ENCODE data around the gene TRDMT1.
"Not testable (repeated sequence)": the region's sequence is repeated elsewhere in the genome, so short reads cannot be mapped to it uniquely, and the experiment has no call there.

TRDMT1 gene

DNA sequence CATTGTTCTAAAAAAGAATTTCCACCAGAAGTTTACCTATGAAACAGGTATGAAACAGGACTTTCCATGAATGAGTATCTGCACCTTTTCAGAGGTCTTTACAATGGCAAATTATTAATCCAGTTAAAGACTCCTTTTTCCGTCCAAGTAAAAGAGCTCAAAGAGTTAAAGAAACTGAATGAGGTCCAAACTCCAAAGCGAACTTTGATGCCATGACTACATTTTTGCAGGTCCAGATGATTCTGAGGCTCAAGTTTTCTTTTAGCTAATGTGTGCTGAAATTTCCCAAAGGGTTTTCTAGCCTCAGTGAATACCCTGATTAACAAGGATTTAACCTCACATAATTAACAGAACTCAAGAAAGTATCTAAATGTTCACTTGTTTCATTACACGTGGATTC, 81.6 kb downstream of the TRDMT1 start:
- Mint-ChIP-seq H3K27ac (peak overlapping the region; percentile 49 to 73 (median 59)), H3K36me3 (ENCODE audit: low read depth) (peaks cover 13% of the 10 kb centered on the region)
- TF ChIP-seq, protein P1, sequence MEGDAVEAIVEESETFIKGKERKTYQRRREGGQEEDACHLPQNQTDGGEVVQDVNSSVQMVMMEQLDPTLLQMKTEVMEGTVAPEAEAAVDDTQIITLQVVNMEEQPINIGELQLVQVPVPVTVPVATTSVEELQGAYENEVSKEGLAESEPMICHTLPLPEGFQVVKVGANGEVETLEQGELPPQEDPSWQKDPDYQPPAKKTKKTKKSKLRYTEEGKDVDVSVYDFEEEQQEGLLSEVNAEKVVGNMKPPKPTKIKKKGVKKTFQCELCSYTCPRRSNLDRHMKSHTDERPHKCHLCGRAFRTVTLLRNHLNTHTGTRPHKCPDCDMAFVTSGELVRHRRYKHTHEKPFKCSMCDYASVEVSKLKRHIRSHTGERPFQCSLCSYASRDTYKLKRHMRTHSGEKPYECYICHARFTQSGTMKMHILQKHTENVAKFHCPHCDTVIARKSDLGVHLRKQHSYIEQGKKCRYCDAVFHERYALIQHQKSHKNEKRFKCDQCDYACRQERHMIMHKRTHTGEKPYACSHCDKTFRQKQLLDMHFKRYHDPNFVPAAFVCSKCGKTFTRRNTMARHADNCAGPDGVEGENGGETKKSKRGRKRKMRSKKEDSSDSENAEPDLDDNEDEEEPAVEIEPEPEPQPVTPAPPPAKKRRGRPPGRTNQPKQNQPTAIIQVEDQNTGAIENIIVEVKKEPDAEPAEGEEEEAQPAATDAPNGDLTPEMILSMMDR (IDR thresholded peaks at IDR 0.05; ENCODE audit: unreplicated experiment in 3 of 3) = no peak

DNA sequence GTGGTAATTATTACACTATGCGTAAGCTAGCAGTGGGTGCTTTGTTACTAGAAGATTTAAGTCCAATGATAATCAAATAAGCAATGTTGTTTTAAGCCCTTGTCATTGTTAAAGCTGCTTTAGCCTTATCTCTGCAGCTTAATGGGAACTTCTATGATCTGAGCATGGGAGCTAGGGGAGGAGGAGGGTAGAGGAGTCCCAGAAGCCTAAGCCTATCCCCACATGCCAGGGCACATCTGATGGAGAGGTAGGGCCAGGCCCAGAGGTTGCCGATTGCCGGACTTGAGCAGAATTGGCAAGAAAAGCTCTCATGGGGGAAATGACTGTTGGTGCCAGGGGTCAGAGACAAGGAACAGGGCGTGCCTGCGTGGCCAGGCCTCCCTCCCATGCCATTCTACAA, 85.3 kb downstream of the TRDMT1 start:
- TF ChIP-seq, protein P1 (IDR thresholded peaks at IDR 0.05; ENCODE audit: unreplicated experiment in 3 of 3) = no peak
- H3K9me3 Mint-ChIP-seq = no peaks in the 10 kb centered on the region
- no peak overlapping the region for H3K4me3 Mint-ChIP-seq
- H3K4me1 Mint-ChIP-seq = peaks cover 9% of the 10 kb centered on the region
- peak overlapping the region; percentile 4 to 30 (median 19) for H3K27ac Mint-ChIP-seq
- no peaks in the 10 kb centered on the region for H3K36me3 Mint-ChIP-seq (ENCODE audit: low read depth)
- H3K27me3 Mint-ChIP-seq (ENCODE audit: low read depth) = peaks cover 9% of the 10 kb centered on the region

More for the DNA sequence above, 81.6 kb downstream of the TRDMT1 start:
- Mint-ChIP-seq H3K4me3 (no peak overlapping the region), H3K9me3 (no peaks in the 10 kb centered on the region), H3K27me3 (ENCODE audit: low read depth) (peaks cover 9% of the 10 kb centered on the region), H3K4me1 (no peaks in the 10 kb centered on the region)

DNA sequence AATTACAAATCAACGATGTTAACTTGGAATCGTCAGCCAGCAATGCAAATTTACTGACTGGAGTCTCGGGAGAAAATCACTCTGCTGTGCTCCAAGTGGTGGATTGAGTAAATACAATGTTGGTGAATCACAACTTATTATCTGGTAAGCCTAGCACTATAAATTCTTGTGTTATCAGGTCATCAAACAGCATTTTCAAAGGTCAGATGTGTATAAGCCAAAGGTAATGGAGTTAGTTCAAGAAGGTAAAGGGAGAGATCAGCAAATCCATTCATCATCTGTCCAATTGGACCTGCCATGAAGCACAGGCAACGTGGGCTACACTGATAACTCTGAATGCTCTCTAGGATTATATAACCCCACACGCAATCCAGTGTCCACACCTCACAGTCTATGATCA, 85.8 kb downstream of the TRDMT1 start:
- TF ChIP-seq, protein P1 (IDR thresholded peaks at IDR 0.05; ENCODE audit: unreplicated experiment in 3 of 3) = no peak
- Mint-ChIP-seq H3K9me3 (no peaks in the 10 kb centered on the region), H3K27ac (no peak overlapping the region), H3K4me1 (peaks cover 9% of the 10 kb centered on the region), H3K4me3 (no peak overlapping the region), H3K36me3 (ENCODE audit: low read depth) (no peaks in the 10 kb centered on the region), H3K27me3 (ENCODE audit: low read depth) (peaks cover 9% of the 10 kb centered on the region)

DNA sequence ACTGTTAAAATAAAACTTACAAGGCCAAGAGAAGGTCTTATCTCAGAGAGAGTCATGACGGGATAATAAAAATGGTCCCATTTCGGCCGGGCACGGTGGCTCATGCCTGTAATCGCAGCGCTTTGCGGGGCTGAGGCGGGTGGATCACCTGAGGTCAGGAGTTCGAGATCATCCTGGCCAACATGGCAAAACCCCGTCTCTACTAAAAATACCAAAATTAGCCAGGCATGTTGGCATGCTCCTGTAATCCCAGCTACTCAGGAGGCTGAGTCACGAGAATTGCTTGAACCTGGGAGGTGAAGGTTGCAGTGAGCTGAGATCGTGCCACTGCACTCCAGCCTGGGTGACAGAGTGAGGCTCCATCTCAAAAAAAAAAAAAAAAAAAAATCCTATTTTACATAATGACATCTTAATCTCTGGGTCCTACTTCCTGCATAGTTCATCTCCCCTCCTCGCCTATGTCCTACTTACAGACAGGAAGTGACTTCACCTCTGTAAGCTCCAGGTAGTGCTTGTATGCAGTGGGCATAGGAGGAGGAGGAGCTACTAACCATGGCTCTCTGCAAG, 86.5 kb downstream of the TRDMT1 start:
- not testable (repeated sequence) for H3K4me1 Mint-ChIP-seq; H3K27ac Mint-ChIP-seq; H3K4me3 Mint-ChIP-seq; H3K27me3 Mint-ChIP-seq (ENCODE audit: low read depth); H3K9me3 Mint-ChIP-seq; H3K36me3 Mint-ChIP-seq (ENCODE audit: low read depth)

DNA sequence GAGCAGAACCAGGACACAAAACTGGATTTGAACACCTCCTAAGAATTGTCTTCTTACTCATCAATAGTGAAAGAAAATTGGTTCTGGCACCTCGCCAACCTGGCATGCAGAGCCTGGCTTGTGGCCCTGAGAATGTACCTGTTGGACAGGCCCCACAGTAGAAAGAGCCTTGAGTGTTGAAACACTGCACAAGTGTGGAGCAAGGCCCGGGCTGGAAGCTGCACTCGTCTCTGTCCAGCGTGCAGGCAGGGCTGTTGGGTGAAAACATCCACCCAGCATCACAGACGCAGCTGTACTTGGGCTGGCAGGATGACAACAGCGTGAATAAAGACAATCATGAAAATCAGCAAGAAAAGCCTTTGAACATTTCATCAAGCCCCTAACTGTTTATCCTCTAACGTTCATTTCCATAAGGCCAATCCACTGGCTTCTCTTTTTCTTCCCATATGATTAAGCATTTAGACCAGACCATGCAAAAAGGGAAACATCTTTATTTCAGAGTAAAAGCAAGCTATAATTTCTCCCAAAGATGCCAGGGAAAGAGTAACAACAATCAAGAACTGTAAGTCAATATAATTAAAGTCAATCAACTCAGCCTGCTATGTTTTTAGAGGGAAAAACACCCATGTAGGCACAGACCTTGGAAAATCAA, 87.5 kb downstream of the TRDMT1 start:
- peak overlapping the region; percentile 9 to 50 (median 17) for H3K27ac Mint-ChIP-seq
- peaks cover 4% of the 10 kb centered on the region for H3K36me3 Mint-ChIP-seq (ENCODE audit: low read depth)
- no peak overlapping the region for H3K4me3 Mint-ChIP-seq
- H3K9me3 Mint-ChIP-seq = no peaks in the 10 kb centered on the region
- peaks cover 4% of the 10 kb centered on the region for H3K27me3 Mint-ChIP-seq (ENCODE audit: low read depth)
- H3K4me1 Mint-ChIP-seq = peaks cover 9% of the 10 kb centered on the region
- TF ChIP-seq, protein P1 (IDR thresholded peaks at IDR 0.05; ENCODE audit: unreplicated experiment in 3 of 3) = no peak

DNA sequence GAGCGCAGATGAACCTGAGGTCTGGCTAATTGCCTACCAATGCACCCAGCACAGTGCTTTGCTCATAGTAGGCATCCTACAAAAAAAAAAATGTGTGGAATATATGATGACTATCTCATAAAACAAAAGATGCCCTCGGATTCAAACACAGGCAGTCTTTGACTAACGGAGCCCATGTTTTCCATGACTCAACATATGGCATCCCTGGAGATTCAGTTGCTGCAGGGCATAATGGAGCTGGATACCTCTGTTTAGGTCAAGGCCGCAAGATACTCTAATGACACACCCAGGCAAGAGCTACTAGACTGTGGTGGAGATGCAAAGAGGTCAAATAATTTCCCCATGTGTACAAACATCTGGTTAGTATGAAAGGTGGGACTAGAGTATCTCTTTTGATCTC, 88.1 kb downstream of the TRDMT1 start:
- TF ChIP-seq, protein P1 (IDR thresholded peaks at IDR 0.05; ENCODE audit: unreplicated experiment in 3 of 3) = no peak
- peak overlapping the region in 1 of 3 experiments; percentile 17 for H3K27ac Mint-ChIP-seq
- no peaks in the 10 kb centered on the region for H3K9me3 Mint-ChIP-seq

More for the DNA sequence above, 88.1 kb downstream of the TRDMT1 start:
- H3K4me1 Mint-ChIP-seq = peaks cover 9% of the 10 kb centered on the region
- peaks cover 4% of the 10 kb centered on the region for H3K36me3 Mint-ChIP-seq (ENCODE audit: low read depth)
- no peak overlapping the region for H3K4me3 Mint-ChIP-seq
- H3K27me3 Mint-ChIP-seq (ENCODE audit: low read depth) = peaks cover 4% of the 10 kb centered on the region
